Spleen (tissue), 11 donors: ENCODE results near the gene AGPAT2. TPM values are rescaled to one million over a fixed set of nuclear protein-coding genes. Genes with fewer than 3 reads are reported as not detected.

Experiments used
- DNase-seq: peaks from one replicate; pipeline ENCODE4 v3.0.0-alpha.2; 2020
- H3K27ac ChIP-seq, 8 donors: fragments of 200-600 bp; sonication (generic) in 7 of 8; 1 replicate in 4 of 8; 2 replicates in 4 of 8; pipeline versions ENCODE4 v1.5.0 to v1.8.0; 2016 to 2021; ENCODE audit warnings: inconsistent platforms in 4 of 8, mild to moderate bottlenecking in 4 of 8, moderate library complexity in 1 of 8
- H3K27me3 ChIP-seq, 7 donors: fragments of 200-600 bp; sonication (generic) in 6 of 7; replicated peaks in 1 of 7; 1 replicate in 4 of 7; 2 replicates in 3 of 7; pipeline versions ENCODE4 v1.5.0 to v1.8.0; 2016 to 2021; ENCODE audit warnings: inconsistent platforms in 3 of 7, mild to moderate bottlenecking in 1 of 7
- H3K36me3 ChIP-seq, 6 donors: fragments of 200-600 bp; sonication (generic) in 5 of 6; 1 replicate in 4 of 6; 2 replicates in 2 of 6; pipeline versions ENCODE4 v1.5.0 to v1.8.0; 2016 to 2021; ENCODE audit warnings: inconsistent platforms in 2 of 6
- H3K4me1 ChIP-seq, 6 donors: fragments of 200-600 bp; sonication (generic) in 5 of 6; 1 replicate in 3 of 6; 2 replicates in 3 of 6; pipeline versions ENCODE4 v1.5.0 to v1.8.0; 2016 to 2021; ENCODE audit warnings: inconsistent platforms in 3 of 6
- H3K4me3 ChIP-seq, 8 donors: fragments of 200-600 bp; sonication (generic) in 7 of 8; 1 replicate in 4 of 8; 2 replicates in 4 of 8; pipeline versions ENCODE4 v1.5.0 to v1.8.0; 2016 to 2021; ENCODE audit warnings: inconsistent platforms in 4 of 8, mild to moderate bottlenecking in 4 of 8, moderate library complexity in 2 of 8
- H3K9me3 ChIP-seq, 8 donors: fragments of 200-600 bp; sonication (generic) in 7 of 8; 1 replicate in 4 of 8; 2 replicates in 4 of 8; pipeline versions ENCODE4 v1.5.0 to v1.8.0; 2016 to 2021; ENCODE audit warnings: inconsistent platforms in 4 of 8
- CTCF ChIP-seq, 11 experiments: fragments of 200-600 bp in 7 of 11; fragments of 450-650 bp in 4 of 11; sonication (generic) in 4 of 11; IDR thresholded peaks in 8 of 11; conservative IDR thresholded peaks in 3 of 11; 1 replicate in 7 of 11; 2 replicates in 4 of 11; pipeline versions ENCODE4 v1.4.0 to v1.8.0; 2016 to 2021; ENCODE audit warnings: antibody characterized with exemption in 11 of 11, inconsistent platforms in 4 of 11, mild to moderate bottlenecking in 1 of 11
- POLR2A ChIP-seq, 3 donors: fragments of 450-650 bp; IDR thresholded peaks; one replicate each; pipeline ENCODE4 v1.5.1; 2017; ENCODE audit warnings: antibody characterized with exemption in 3 of 3, mild to moderate bottlenecking in 1 of 3
- POLR2AphosphoS5 ChIP-seq, 3 donors: sonication (generic); formaldehyde crosslinking; IDR thresholded peaks; one replicate each; pipeline ENCODE4 v1.5.1; 2017; ENCODE audit warnings: antibody characterized with exemption in 3 of 3
- WGBS, 5 donors: extraction: QIAGEN DNeasy Blood & Tissue Kit in 3 of 5; methylation state at CpG; one replicate each; pipeline versions ENCODE4 v1.1.5 to v1.1.7; 2013 to 2018; 5-methylcytosine and 5-hydroxymethylcytosine counted together
- intact Hi-C: fragments of 100-400 bp; cut with DNase I; formaldehyde crosslinking; loops from one replicate; pipeline ENCODE4 v1.15.0; 2023; ENCODE audit warnings: low total_unique reads
- polyA plus RNA-seq, 3 donors: library from polyadenylated mRNA; stranded (reverse); fragments of 200-250 nt; gene quantifications; one replicate each; pipeline ENCODE4 v1.2.1, GENCODE V29; 2013
- total RNA-seq, 7 donors: library from RNA; depleted of rRNA in 3 of 7; stranded (reverse); fragments of >200 nt in 3 of 7; fragmentation: NEBNext Ultra II Directional in 4 of 7; extraction: Animal tissue kit (Norgen Biotek cat#: 25700) in 4 of 7; gene quantifications; one replicate each; pipeline versions ENCODE4 v1.1.0 to v1.2.1, GENCODE V29; 2016 to 2021
- donor health status: healthy with polysubstance abuse.
- donor health status: DM: no; HTN: no; CAD: no; lungs with moderate emphysema.
- donor health status: DM: no; HTN: no; CAD: no.
- donor health status: Bipolar disorder and iron deficiency.
- donor health status: healthy.
- donor health status: DM: no; HTN: no; CAD: no.
- donor health status: DM: yes; HTN: yes; CAD: no.

The AGPAT2 gene
- total and polyA plus RNA-seq, 10 donors = 26.9 to 47.7 (median 38.3) TPM

GRCh38 chr9:136660971-136661550 is 26.2 kb downstream of the AGPAT2 start:
- Histone ChIP-seq H3K36me3 (peaks cover 0 to 17% (median 5%) of the 10 kb centered on the region in 6 donors), H3K9me3 (no peaks in the 10 kb centered on the region), H3K27me3 (peaks cover 0 to 96% (median 72%) of the 10 kb centered on the region in 7 donors), H3K4me1 (peaks cover 11 to 74% (median 45%) of the 10 kb centered on the region in 6 donors), H3K27ac (peak overlapping the region; percentile 57 to 90 (median 84)), H3K4me3 (peak overlapping the region in 6 of 8 donors; percentile 54 to 84 (median 64))
- no peak for DNase-seq
- WGBS, 5 donors = 25 to 34% (median 32%) methylated on average over 7 to 13 of the region's 13 CpGs
- intact Hi-C loops = no loop called here
- TF ChIP-seq CTCF (IDR thresholded peaks at IDR 0.05 in 8 of 11, conservative IDR thresholded peaks at IDR 0.05 in 3 of 11) = no peak
- TF ChIP-seq POLR2AphosphoS5 (IDR thresholded peaks at IDR 0.05) = peak in 1 of 3 donors; percentile 5

GRCh38 chr9:136659861-136660784 is 27.1 kb downstream of the AGPAT2 start:
- peak; percentile 61 for DNase-seq

GRCh38 chr9:136658849-136659535 is 28.3 kb downstream of the AGPAT2 start:
- TF ChIP-seq CTCF (IDR thresholded peaks at IDR 0.05 in 8 of 11, conservative IDR thresholded peaks at IDR 0.05 in 3 of 11) (no peak), POLR2AphosphoS5 (IDR thresholded peaks at IDR 0.05) (peak in 1 of 3 donors; percentile 70), POLR2A (IDR thresholded peaks at IDR 0.05) (no peak)
- DNase-seq = peak; percentile 79
- H3K9me3 ChIP-seq = no peaks in the 10 kb centered on the region
- H3K36me3 ChIP-seq = peaks cover 0 to 3% (median 0%) of the 10 kb centered on the region in 6 donors
- peaks cover 18 to 84% (median 52%) of the 10 kb centered on the region in 6 donors for H3K4me1 ChIP-seq
- H3K27ac ChIP-seq = peak overlapping the region; percentile 28 to 90 (median 84)
- peaks cover 0 to 100% (median 70%) of the 10 kb centered on the region in 7 donors for H3K27me3 ChIP-seq
- WGBS, 5 donors = 4 to 13% (median 9%) methylated on average over 29 to 37 of the region's 37 CpGs
- intact Hi-C loops = no loop called here
- H3K4me3 ChIP-seq = peak overlapping the region in 7 of 8 donors; percentile 29 to 84 (median 58)

More at GRCh38 chr9:136659861-136660784, 27.1 kb downstream of the AGPAT2 start:
- TF ChIP-seq CTCF (IDR thresholded peaks at IDR 0.05 in 8 of 11, conservative IDR thresholded peaks at IDR 0.05 in 3 of 11) (no peak), POLR2AphosphoS5 (IDR thresholded peaks at IDR 0.05) (peak in 1 of 3 donors; percentile 12), POLR2A (IDR thresholded peaks at IDR 0.05) (no peak)
- Histone ChIP-seq H3K27me3 (peaks cover 0 to 100% (median 76%) of the 10 kb centered on the region in 7 donors), H3K4me3 (peak overlapping the region in 7 of 8 donors; percentile 29 to 84 (median 58)), H3K36me3 (peaks cover 0 to 14% (median 3%) of the 10 kb centered on the region in 6 donors), H3K9me3 (no peaks in the 10 kb centered on the region), H3K4me1 (peaks cover 15 to 79% (median 51%) of the 10 kb centered on the region in 6 donors), H3K27ac (peak overlapping the region; percentile 57 to 90 (median 84))
- intact Hi-C loops = no loop called here
- 24 to 44% (median 29%) methylated on average over 4 to 21 of the region's 21 CpGs for WGBS, 5 donors
